PC-3 (cell line): ENCODE results near the gene FILIP1L. TPM values are rescaled to one million over a fixed set of nuclear protein-coding genes. Genes with fewer than 3 reads are reported as not detected.

Source experiments
- ATAC-seq: fragments of 200-7000 bp; cut with Tn5 transposase; 2 replicates; pipeline ENCODE4 v1.9.1; 2020; ENCODE audit warnings: mild to moderate bottlenecking, moderate library complexity
- BruUV-seq: library from RNA; stranded (reverse); fragments of 400-500 nt; replicated peaks from 2 replicates; lab custom pipeline; 2021; lab: Mats Ljungman, UMichigan
- CTCF ChIA-PET: fragments of 300-600 bp; sonication (Branson Sonifier 250); formaldehyde crosslinking; loops from one replicate; lab custom pipeline; 2022; ENCODE audit warnings: antibody characterized with exemption; lab: Charles Lee
- POLR2A ChIA-PET: fragments of 300-600 bp; sonication (Branson Sonifier 250); formaldehyde crosslinking; loops from one replicate; lab custom pipeline; 2022; ENCODE audit warnings: antibody characterized with exemption; ENCODE audit not compliant: unreplicated experiment; lab: Charles Lee
- DNase-seq: peaks from one replicate; pipeline ENCODE4 v3.0.0-alpha.2; 2015
- H2AFZ ChIP-seq: fragments of 300-600 bp; sonication (generic); 2 replicates; pipeline ENCODE4 v1.6.0; 2016; ENCODE audit warnings: antibody characterized with exemption, low read length
- H3F3A ChIP-seq: fragments of 300-600 bp; sonication (generic); one replicate; pipeline ENCODE4 v1.6.0; 2017; ENCODE audit warnings: antibody characterized with exemption, low read length, control low read depth, mild to moderate bottlenecking; ENCODE audit not compliant: unreplicated experiment
- H3K27ac ChIP-seq: fragments of 300-600 bp; sonication (generic); 2 replicates; pipeline ENCODE4 v1.5.1; 2016; ENCODE audit warnings: mild to moderate bottlenecking, low read length
- H3K27me3 ChIP-seq: fragments of 300-600 bp; sonication (generic); 2 replicates; pipeline ENCODE4 v1.6.1; 2016; ENCODE audit warnings: low read length, mixed read lengths
- H3K36me3 ChIP-seq: fragments of 300-600 bp; sonication (generic); 2 replicates; pipeline ENCODE4 v1.6.1; 2016; ENCODE audit warnings: low read depth, mixed run types, low read length, mixed read lengths
- H3K4me1 ChIP-seq: fragments of 300-600 bp; sonication (generic); 2 replicates; pipeline ENCODE4 v1.5.1; 2016; ENCODE audit warnings: low read length; ENCODE audit not compliant: insufficient read depth
- H3K4me2 ChIP-seq: fragments of 300-600 bp; sonication (generic); 2 replicates; pipeline ENCODE4 v1.6.0; 2016; ENCODE audit warnings: low read length
- H3K4me3 ChIP-seq: fragments of 300-600 bp; sonication (generic); 2 replicates; pipeline ENCODE4 v1.5.1; 2016; ENCODE audit warnings: mild to moderate bottlenecking, low read length, mixed read lengths
- H3K79me2 ChIP-seq: fragments of 300-600 bp; sonication (generic); 2 replicates; pipeline ENCODE4 v1.6.1; 2017; ENCODE audit warnings: low read length, mixed read lengths
- H3K9ac ChIP-seq: fragments of 300-600 bp; sonication (generic); 2 replicates; pipeline ENCODE4 v1.6.0; 2016; ENCODE audit warnings: mild to moderate bottlenecking, low read length
- H3K9me2 ChIP-seq: fragments of 300-600 bp; sonication (generic); replicated peaks from 2 replicates; pipeline ENCODE4 v1.6.1; 2016; ENCODE audit warnings: mixed run types, low read length, mixed read lengths
- H3K9me3 ChIP-seq: fragments of 300-600 bp; sonication (generic); 2 replicates; pipeline ENCODE4 v1.6.1; 2016; ENCODE audit warnings: low read length, mixed read lengths
- H4K20me1 ChIP-seq: fragments of 300-600 bp; sonication (generic); 2 replicates; pipeline ENCODE4 v1.6.1; 2016; ENCODE audit warnings: low read length, mixed read lengths
- EZH2 ChIP-seq: fragments of 300-600 bp; sonication (generic); IDR thresholded peaks from one replicate; pipeline ENCODE4 v1.6.1; 2017; ENCODE audit warnings: antibody characterized with exemption, mild to moderate bottlenecking, low read length; ENCODE audit not compliant: unreplicated experiment
- EZH2phosphoT487 ChIP-seq: fragments of 300-600 bp; sonication (generic); IDR thresholded peaks from 2 replicates; pipeline ENCODE4 v1.6.1; 2018; ENCODE audit warnings: mild to moderate bottlenecking, antibody characterized with exemption, low read length, borderline replicate concordance
- intact Hi-C: fragments of 100-400 bp; cut with micrococcal nuclease; formaldehyde crosslinking; loops from 2 replicates; pipeline ENCODE4 v1.9.0; 2023
- total RNA-seq: library from RNA; depleted of rRNA; stranded (reverse); fragments of >200 nt; gene quantifications from 2 replicates; pipeline ENCODE4 v1.2.3, GENCODE V29; 2014
- TF ChIP-seq, protein P1 (sequence below): fragments of 300-600 bp; sonication (generic); conservative IDR thresholded peaks from 2 replicates; pipeline ENCODE4 v1.5.1; 2017; ENCODE audit warnings: antibody characterized with exemption, low read depth, mild to moderate bottlenecking, low read length

The FILIP1L gene
- total RNA-seq, 1 experiment from 2014 or later = not detected

- Histone ChIP-seq H3K36me3 (no peaks in the 10 kb centered on the region), H2AFZ (no peak overlapping the region), H3K79me2 (peaks cover 12% of the 10 kb centered on the region; the same call in 1 of the 2 replicates), H3K9me3 (no peaks in the 10 kb centered on the region), H3K9me2 (no peaks in the 10 kb centered on the region), H3K4me1 (peaks cover 39% of the 10 kb centered on the region), H4K20me1 (no peaks in the 10 kb centered on the region), H3K4me3 (no peak overlapping the region), H3K27me3 (no peaks in the 10 kb centered on the region), H3K27ac (0 out of 2 replicates have a peak overlapping the region, but pooled peaks have one; percentile 9), H3K4me2 (peak overlapping the region; percentile 37), H3K9ac (no peak overlapping the region), H3F3A (no peaks in the 10 kb centered on the region)
- CTCF ChIA-PET = no interaction called here
- no peak for TF ChIP-seq EZH2
- TF ChIP-seq, protein P1, sequence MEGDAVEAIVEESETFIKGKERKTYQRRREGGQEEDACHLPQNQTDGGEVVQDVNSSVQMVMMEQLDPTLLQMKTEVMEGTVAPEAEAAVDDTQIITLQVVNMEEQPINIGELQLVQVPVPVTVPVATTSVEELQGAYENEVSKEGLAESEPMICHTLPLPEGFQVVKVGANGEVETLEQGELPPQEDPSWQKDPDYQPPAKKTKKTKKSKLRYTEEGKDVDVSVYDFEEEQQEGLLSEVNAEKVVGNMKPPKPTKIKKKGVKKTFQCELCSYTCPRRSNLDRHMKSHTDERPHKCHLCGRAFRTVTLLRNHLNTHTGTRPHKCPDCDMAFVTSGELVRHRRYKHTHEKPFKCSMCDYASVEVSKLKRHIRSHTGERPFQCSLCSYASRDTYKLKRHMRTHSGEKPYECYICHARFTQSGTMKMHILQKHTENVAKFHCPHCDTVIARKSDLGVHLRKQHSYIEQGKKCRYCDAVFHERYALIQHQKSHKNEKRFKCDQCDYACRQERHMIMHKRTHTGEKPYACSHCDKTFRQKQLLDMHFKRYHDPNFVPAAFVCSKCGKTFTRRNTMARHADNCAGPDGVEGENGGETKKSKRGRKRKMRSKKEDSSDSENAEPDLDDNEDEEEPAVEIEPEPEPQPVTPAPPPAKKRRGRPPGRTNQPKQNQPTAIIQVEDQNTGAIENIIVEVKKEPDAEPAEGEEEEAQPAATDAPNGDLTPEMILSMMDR = no peak
- no peak for TF ChIP-seq EZH2phosphoT487
- POLR2A ChIA-PET = interaction anchor here (0.6 kb wide), 1 partner anchor 156 kb away, joined by 4 read pairs; no protein-coding TSS in a partner anchor
- intact Hi-C loops = loop anchor here (2.0 kb wide), 1 partner anchor 44 kb away; no protein-coding TSS in a partner anchor
- no TSS peak for BruUV-seq
- peak; percentile 89 for ATAC-seq
- peak; percentile 91 for DNase-seq
Observed at GRCh38 chr3:100002599-100003350, 111.5 kb downstream of the FILIP1L start.

DNA sequence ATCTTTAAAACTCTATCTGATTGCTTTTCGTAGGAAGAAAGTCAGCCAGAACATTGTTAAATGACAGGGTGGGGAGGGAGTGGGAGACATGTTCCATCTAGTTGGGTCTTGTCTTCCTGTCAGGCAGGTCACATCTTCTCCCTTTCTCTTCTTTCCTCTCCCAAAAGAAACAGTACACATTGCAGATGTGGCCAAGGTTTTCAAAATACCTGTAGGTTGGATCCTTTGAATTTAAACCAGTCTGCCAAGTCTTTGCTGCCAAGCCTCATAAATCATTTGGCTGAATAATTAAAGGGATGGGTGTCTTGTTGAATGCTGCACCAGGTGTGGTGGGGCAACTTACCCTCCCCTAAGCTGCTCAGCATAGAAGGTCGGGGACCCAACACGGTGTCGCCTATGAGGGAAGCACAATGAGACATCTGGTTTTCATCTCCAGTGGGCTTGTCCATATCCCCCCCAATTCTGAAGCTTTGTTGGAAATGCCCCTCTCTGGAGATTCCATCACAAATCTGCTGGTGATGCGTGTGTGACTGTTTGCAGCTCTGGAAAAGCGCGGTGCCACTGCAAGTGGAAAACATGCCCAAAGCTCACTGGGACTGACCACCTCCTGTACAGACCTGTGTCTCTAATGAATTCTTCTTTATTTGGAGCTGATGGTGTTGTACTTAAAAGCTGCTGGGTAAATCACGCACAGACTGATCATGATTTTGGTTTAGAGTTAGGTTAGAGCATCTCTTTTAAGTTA lies 112.6 kb downstream of the FILIP1L start:
- TF ChIP-seq EZH2 (no peak), EZH2phosphoT487 (no peak)
- TF ChIP-seq, protein P1 = no peak
- Histone ChIP-seq H3K9ac (no peak overlapping the region), H3K27me3 (no peaks in the 10 kb centered on the region), H3K4me2 (no peak overlapping the region), H4K20me1 (no peaks in the 10 kb centered on the region), H3K4me3 (no peak overlapping the region), H3K4me1 (peaks cover 35% of the 10 kb centered on the region), H3K27ac (no peak overlapping the region), H3K9me2 (no peaks in the 10 kb centered on the region), H3K79me2 (peaks cover 12% of the 10 kb centered on the region; the same call in 1 of the 2 replicates), H3K9me3 (no peaks in the 10 kb centered on the region), H3K36me3 (no peaks in the 10 kb centered on the region), H3F3A (no peaks in the 10 kb centered on the region), H2AFZ (no peak overlapping the region)
- BruUV-seq = no TSS peak
- intact Hi-C loops = loop anchor here (2.0 kb wide), 1 partner anchor 45 kb away; no protein-coding TSS in a partner anchor
- no peak for ATAC-seq
- ChIA-PET POLR2A (no interaction called here), CTCF (no interaction called here)
- peak; percentile 47 for DNase-seq
